GM06990 (cell line): ENCODE measurements around the gene MRTO4.
A peak's percentile ranks its signal among the peaks of the same experiment; 100 is the strongest.

ENCODE experiments used
- DNase-seq: peaks from one replicate; pipeline ENCODE4 v3.0.0-alpha.2; 2011; ENCODE audit not compliant: insufficient read length; ENCODE audit errors: extremely low read depth
- H3K27me3 ChIP-seq: replicated peaks from 2 replicates; pipeline ENCODE4 v1.6.0; 2011; ENCODE audit warnings: low read length; ENCODE audit not compliant: control insufficient read depth, insufficient read depth
- H3K36me3 ChIP-seq: 2 replicates; pipeline ENCODE4 v1.5.1; 2011; ENCODE audit warnings: low read length; ENCODE audit not compliant: control insufficient read depth, insufficient read depth
- H3K4me3 ChIP-seq: replicated peaks from 2 replicates; pipeline ENCODE4 v1.5.1; 2011; ENCODE audit warnings: low read depth, mild to moderate bottlenecking, control low read depth, low read length
- TF ChIP-seq, protein P1 (sequence below): IDR thresholded peaks from 2 replicates; pipeline ENCODE4 v1.5.1; 2011; ENCODE audit warnings: low read length, control low read depth, mild to moderate bottlenecking, inconsistent platforms; ENCODE audit not compliant: insufficient read depth, poor library complexity, severe bottlenecking

Gene MRTO4

DNA sequence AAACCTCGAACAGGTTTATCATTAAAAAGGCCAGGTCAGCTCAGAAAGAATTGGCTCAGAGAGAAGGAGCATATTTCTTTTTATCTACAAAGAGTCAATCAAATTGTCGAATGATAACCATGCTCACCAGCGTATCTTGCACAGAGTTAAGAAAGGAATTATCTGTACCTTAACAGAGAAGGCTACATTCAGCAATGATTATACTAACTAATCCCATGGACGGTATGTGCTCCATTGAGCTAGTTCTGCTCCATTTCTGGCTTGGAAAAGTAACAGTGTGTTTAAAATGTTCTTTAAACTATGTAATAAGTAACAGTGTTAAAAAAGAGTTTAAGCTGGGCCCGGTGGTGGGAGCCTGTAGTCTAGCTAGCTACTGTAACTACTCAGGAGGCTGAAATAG lies 45.8 kb upstream of the MRTO4 start:
- no peak overlapping the region; the same call in 1 of the 2 replicates for H3K4me3 ChIP-seq
- H3K36me3 ChIP-seq = no peaks in the 10 kb centered on the region
- DNase-seq = no peak
- H3K27me3 ChIP-seq = no peaks in the 10 kb centered on the region
- TF ChIP-seq, protein P1, sequence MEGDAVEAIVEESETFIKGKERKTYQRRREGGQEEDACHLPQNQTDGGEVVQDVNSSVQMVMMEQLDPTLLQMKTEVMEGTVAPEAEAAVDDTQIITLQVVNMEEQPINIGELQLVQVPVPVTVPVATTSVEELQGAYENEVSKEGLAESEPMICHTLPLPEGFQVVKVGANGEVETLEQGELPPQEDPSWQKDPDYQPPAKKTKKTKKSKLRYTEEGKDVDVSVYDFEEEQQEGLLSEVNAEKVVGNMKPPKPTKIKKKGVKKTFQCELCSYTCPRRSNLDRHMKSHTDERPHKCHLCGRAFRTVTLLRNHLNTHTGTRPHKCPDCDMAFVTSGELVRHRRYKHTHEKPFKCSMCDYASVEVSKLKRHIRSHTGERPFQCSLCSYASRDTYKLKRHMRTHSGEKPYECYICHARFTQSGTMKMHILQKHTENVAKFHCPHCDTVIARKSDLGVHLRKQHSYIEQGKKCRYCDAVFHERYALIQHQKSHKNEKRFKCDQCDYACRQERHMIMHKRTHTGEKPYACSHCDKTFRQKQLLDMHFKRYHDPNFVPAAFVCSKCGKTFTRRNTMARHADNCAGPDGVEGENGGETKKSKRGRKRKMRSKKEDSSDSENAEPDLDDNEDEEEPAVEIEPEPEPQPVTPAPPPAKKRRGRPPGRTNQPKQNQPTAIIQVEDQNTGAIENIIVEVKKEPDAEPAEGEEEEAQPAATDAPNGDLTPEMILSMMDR = no peak

DNA sequence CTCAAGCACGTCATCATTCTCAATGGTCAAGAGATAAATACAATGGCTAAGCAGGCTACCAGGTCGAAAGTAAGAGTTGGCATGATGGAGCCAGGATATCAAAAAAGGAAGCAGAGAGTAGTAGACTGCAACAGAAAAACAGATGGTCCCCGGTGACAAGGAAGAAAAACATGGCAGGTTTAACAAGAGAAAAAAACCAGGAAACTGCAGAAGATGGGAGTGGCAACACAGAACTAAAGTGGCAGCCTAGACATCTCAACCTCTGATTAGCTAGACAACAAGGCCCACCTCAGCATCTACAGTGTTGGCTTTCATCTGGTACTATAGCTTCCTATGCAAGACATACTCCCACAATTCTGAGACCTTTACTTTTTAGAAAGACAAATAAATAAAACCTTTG lies 44.7 kb upstream of the MRTO4 start:
- TF ChIP-seq, protein P1 = no peak

DNA sequence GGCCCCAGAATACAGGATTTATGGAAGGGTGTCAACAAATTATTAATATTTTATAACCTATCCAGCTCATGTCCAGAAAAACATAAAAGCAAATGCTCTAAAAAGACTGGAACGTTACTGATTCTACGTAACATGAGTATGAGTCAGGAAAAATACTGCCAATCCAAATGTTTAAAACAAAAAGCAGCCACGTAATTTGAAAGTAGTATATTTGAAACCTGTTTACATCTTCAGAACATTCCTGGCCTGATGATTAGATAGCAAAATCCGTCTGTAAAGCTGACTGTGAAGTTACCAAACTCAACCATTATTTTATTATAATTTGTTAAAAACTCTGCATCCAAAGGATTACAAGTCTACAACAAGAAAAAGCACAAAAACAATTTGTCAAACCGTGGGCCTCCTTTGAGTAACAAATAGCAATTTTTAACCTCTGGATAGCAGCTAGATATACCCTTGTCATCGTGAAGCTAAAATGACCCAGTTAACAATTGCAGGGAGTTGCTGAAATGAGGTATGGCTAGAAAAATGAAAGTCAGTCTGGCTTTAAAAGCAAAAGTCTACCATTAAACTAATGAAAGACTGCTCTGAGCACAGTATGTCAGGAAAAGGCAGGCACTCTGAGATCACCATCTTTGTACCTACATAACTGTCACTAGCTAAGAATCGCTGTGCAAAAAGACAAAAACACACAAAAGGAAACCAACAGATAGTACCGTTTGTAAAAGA lies 42.7 kb upstream of the MRTO4 start:
- TF ChIP-seq, protein P1 = no peak
- peak overlapping the region; percentile 71 for H3K4me3 ChIP-seq
- H3K27me3 ChIP-seq = no peaks in the 10 kb centered on the region
- H3K36me3 ChIP-seq = no peaks in the 10 kb centered on the region
- no peak for DNase-seq

More for the DNA sequence above, 44.7 kb upstream of the MRTO4 start:
- Histone ChIP-seq H3K27me3 (no peaks in the 10 kb centered on the region), H3K4me3 (no peak overlapping the region), H3K36me3 (no peaks in the 10 kb centered on the region)
- DNase-seq = no peak

GRCh38 chr1:19209439-19209989 lies 42.1 kb upstream of the MRTO4 start:
- Histone ChIP-seq H3K27me3 (no peaks in the 10 kb centered on the region), H3K4me3 (peak overlapping the region; percentile 71), H3K36me3 (no peaks in the 10 kb centered on the region)
- no peak for DNase-seq
- TF ChIP-seq, protein P1 = no peak

DNA sequence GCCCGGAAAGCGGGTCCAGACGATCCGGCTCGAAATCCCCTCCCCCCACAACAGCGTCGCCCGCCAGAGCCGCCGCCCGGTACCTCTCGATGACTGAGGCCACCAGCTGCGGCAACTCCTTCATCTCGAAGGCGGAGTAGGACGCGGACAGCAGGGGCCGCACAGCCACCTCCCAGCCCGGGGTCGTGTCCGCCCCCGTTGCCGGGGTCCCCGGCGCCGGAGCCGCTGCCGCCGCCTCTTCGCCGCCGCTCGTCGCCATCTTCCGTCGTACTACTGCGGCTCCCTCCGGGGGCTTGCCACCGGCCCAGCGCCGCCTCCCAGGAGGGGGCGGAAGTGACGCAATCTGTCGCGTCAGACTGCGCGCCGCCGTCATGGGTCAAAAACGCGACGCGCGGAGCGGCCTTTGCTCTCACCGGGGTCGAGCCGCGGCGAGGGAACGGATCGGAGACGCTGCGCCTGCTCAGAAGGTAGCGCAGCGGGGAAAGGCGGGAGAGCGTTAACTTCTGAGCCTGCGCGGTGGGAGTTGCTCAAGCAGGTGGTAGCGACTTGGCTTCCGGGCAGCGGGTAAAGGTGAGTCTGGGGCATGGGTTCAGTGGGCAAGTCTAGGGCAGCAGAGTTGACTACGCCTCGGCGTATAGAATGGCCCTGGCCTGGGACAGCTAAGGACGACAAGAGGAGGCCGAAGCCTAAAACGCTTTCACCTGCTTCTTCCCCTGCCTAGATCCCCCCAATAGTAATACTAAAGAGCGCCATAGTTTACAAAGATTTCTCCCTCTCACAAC lies 41.4 kb upstream of the MRTO4 start, which contains the start of gene UBR4:
Gene UBR4, minus strand, starts transcription at position 277 of the 782 bp plus-strand sequence. Its CDS starts 18 bp downstream, at position 259.
- no peaks in the 10 kb centered on the region for H3K36me3 ChIP-seq
- no peaks in the 10 kb centered on the region for H3K27me3 ChIP-seq
- TF ChIP-seq, protein P1 = no peak
- peak within 1 kb of the TSS; percentile 71 for H3K4me3 ChIP-seq
- peak; percentile 99 for DNase-seq
